HepG2 (cell line): ENCODE results near the gene CD40. TPM values are rescaled to one million over a fixed set of nuclear protein-coding genes. Genes with fewer than 3 reads are reported as not detected.

Experiments
- ATAC-seq: fragments of 200-7000 bp; cut with Tn5 transposase; 3 replicates; pipeline ENCODE4 v1.9.1; 2020; ENCODE audit warnings: mild to moderate bottlenecking, moderate library complexity
- BruUV-seq: library from RNA; stranded (reverse); fragments of 400-500 nt; replicated peaks from 2 replicates; lab custom pipeline; 2021; lab: Mats Ljungman, UMichigan
- CTCF ChIA-PET: fragments of 300-600 bp; formaldehyde crosslinking; extraction: SDS; loops from one replicate; lab custom pipeline; 2021; ENCODE audit warnings: low total read pairs, inconsistent platforms, low intra/inter-chr PET ratio; lab: Yijun Ruan, JAX
- POLR2A ChIA-PET: fragments of 350-600 bp; sonication (Branson Sonifier 250); formaldehyde crosslinking; loops from one replicate; lab custom pipeline; 2020; ENCODE audit warnings: antibody characterized with exemption, inconsistent platforms; lab: Yijun Ruan, JAX
- DNase-seq: peaks from one replicate; pipeline ENCODE4 v3.0.0-alpha.2; 2015; ENCODE audit warnings: low spot score
- FAIRE-seq: peaks from 3 replicates; lab custom pipeline; 2011; peaks lifted over from hg19 to GRCh38; lab: Jason Lieb, UNC
- H2AFZ ChIP-seq: one replicate; pipeline ENCODE4 v1.6.1; 2011; ENCODE audit warnings: low read length, inconsistent platforms
- H3K27ac ChIP-seq: fragments of 300-600 bp; 3 replicates; pipeline ENCODE4 v1.8.0; 2011; ENCODE audit warnings: mixed run types, mild to moderate bottlenecking, mixed read lengths, low read length, inconsistent platforms; ENCODE audit not compliant: insufficient read depth; ENCODE audit errors: extremely low read length
- H3K27me3 ChIP-seq, 2 experiments: fragments of 200-600 bp in 1 of 2; 2 replicates in 1 of 2; 3 replicates in 1 of 2; pipeline versions ENCODE4 v1.6.0 to v1.8.0; 2011; ENCODE audit warnings: low read length in 2 of 2, mild to moderate bottlenecking in 2 of 2, moderate library complexity in 2 of 2, inconsistent platforms in 1 of 2; ENCODE audit not compliant: insufficient read depth in 2 of 2, control insufficient read depth in 1 of 2
- H3K36me3 ChIP-seq, 2 experiments: fragments of 200-600 bp in 1 of 2; replicated peaks in 1 of 2; 2 replicates in 1 of 2; 3 replicates in 1 of 2; pipeline versions ENCODE4 v1.5.1 to v1.8.0; 2011; ENCODE audit warnings: low read length in 2 of 2, inconsistent platforms in 1 of 2; ENCODE audit not compliant: insufficient read depth in 2 of 2, control insufficient read depth in 1 of 2
- H3K4me1 ChIP-seq: 2 replicates; pipeline ENCODE4 v1.5.1; 2012; ENCODE audit warnings: low read length, inconsistent platforms; ENCODE audit not compliant: insufficient read depth
- H3K4me2 ChIP-seq: 2 replicates; pipeline ENCODE4 v1.6.0; 2011; ENCODE audit warnings: low read depth, low read length, inconsistent platforms
- H3K4me3 ChIP-seq, 3 experiments: fragments of 200-600 bp in 1 of 3; sonication (generic), shearing (Covaris generic) in 1 of 3; replicated peaks in 1 of 3; 2 replicates each; pipeline ENCODE4 v1.5.1; 2011 to 2016; ENCODE audit warnings: low read length in 3 of 3, inconsistent platforms in 2 of 3, low read depth in 2 of 3, mild to moderate bottlenecking in 2 of 3, control low read depth in 1 of 3, mixed read lengths in 1 of 3; ENCODE audit not compliant: insufficient read depth in 1 of 3
- H3K79me2 ChIP-seq: one replicate; pipeline ENCODE4 v1.6.1; 2011; ENCODE audit warnings: low read length, inconsistent platforms; ENCODE audit not compliant: insufficient read depth
- H3K9ac ChIP-seq: 2 replicates; pipeline ENCODE4 v1.6.0; 2011; ENCODE audit warnings: mild to moderate bottlenecking, low read depth, low read length, inconsistent platforms; ENCODE audit not compliant: insufficient read depth
- H3K9me3 ChIP-seq: 2 replicates; pipeline ENCODE4 v1.5.1; 2012; ENCODE audit warnings: mild to moderate bottlenecking, low read length
- H4K20me1 ChIP-seq: 2 replicates; pipeline ENCODE4 v1.6.0; 2011; ENCODE audit warnings: inconsistent platforms, mild to moderate bottlenecking, low read length, moderate library complexity; ENCODE audit not compliant: insufficient read depth
- AHR ChIP-seq: IDR thresholded peaks from 2 replicates; pipeline ENCODE4 v1.6.1; 2018; ENCODE audit warnings: missing genetic modification reagents, missing compliant biosample characterization
- ARHGAP35 ChIP-seq: sonication (generic); formaldehyde crosslinking; IDR thresholded peaks from 2 replicates; pipeline ENCODE4 v1.9.0; 2022; ENCODE audit warnings: mild to moderate bottlenecking, inconsistent platforms, moderate library complexity, missing genetic modification reagents, borderline replicate concordance
- BRF2 ChIP-seq: sonication (generic); formaldehyde crosslinking; IDR thresholded peaks from 2 replicates; pipeline ENCODE4 v1.8.1; 2022; ENCODE audit warnings: mild to moderate bottlenecking, missing genetic modification reagents
- FOSL2 ChIP-seq: sonication (generic); formaldehyde crosslinking; IDR thresholded peaks from 2 replicates; pipeline ENCODE4 v1.4.0; 2020; ENCODE audit warnings: missing genetic modification reagents
- FOXJ3 ChIP-seq: sonication (generic); formaldehyde crosslinking; IDR thresholded peaks from 2 replicates; pipeline ENCODE4 v1.4.0; 2020; ENCODE audit warnings: missing genetic modification reagents, mild to moderate bottlenecking, borderline replicate concordance
- NFE2L2 ChIP-seq: fragments of 150-350 bp; IDR thresholded peaks from 2 replicates; pipeline ENCODE4 v1.6.1; 2014; ENCODE audit warnings: low read length
- ZNF225 ChIP-seq: sonication (generic); formaldehyde crosslinking; IDR thresholded peaks from 2 replicates; pipeline ENCODE4 v1.4.0; 2020; ENCODE audit warnings: mild to moderate bottlenecking, missing genetic modification reagents
- ZNF317 ChIP-seq: sonication (generic); formaldehyde crosslinking; IDR thresholded peaks from 2 replicates; pipeline ENCODE4 v1.5.0; 2020; ENCODE audit warnings: mild to moderate bottlenecking, missing genetic modification reagents
- ZNF331 ChIP-seq: sonication (generic); formaldehyde crosslinking; IDR thresholded peaks from 2 replicates; pipeline ENCODE4 v1.4.0; 2020; ENCODE audit warnings: missing genetic modification reagents
- ZNF431 ChIP-seq: sonication (generic); formaldehyde crosslinking; IDR thresholded peaks from 2 replicates; pipeline ENCODE4 v1.9.0; 2022; ENCODE audit warnings: missing genetic modification reagents, low read depth, mild to moderate bottlenecking, borderline replicate concordance
- ZNF512 ChIP-seq: sonication (generic); formaldehyde crosslinking; IDR thresholded peaks from 2 replicates; pipeline ENCODE4 v1.4.0; 2020; ENCODE audit warnings: mild to moderate bottlenecking, missing genetic modification reagents
- ZNF598 ChIP-seq: sonication (generic); formaldehyde crosslinking; IDR thresholded peaks from 2 replicates; pipeline ENCODE4 v1.5.1; 2020; ENCODE audit warnings: mild to moderate bottlenecking, missing genetic modification reagents, borderline replicate concordance
- ZNF772 ChIP-seq: sonication (generic); formaldehyde crosslinking; IDR thresholded peaks from 2 replicates; pipeline ENCODE4 v1.5.0; 2020; ENCODE audit warnings: mild to moderate bottlenecking, missing genetic modification reagents
- ZNF781 ChIP-seq: sonication (generic); formaldehyde crosslinking; IDR thresholded peaks from 2 replicates; pipeline ENCODE4 v1.5.1; 2020; ENCODE audit warnings: borderline replicate concordance, mild to moderate bottlenecking, missing genetic modification reagents; ENCODE audit errors: not compliant biosample characterization
- WGBS: methylation state at CpG from one replicate; pipeline ENCODE4 v1.1.6; 2017; ENCODE audit warnings: low lambda C conversion rate; 5-methylcytosine and 5-hydroxymethylcytosine counted together
- in situ Hi-C: cut with HindIII; loops from 2 replicates; pipeline ENCODE4 v1.10.0; 2017; ENCODE audit warnings: low pct_unique_long_range_greater_than_20kb; ENCODE audit not compliant: extremely low pct_ligation_motif_present
- intact Hi-C: fragments of 100-400 bp; cut with micrococcal nuclease; formaldehyde crosslinking; loops from one replicate; pipeline ENCODE4 v1.10.0; 2022; ENCODE audit not compliant: unreplicated experiment
- polyA plus RNA-seq, 8 experiments: library from polyadenylated mRNA; depleted of rRNA in 3 of 8; stranded (reverse) in 7 of 8; unstranded in 1 of 8; fragments of >200 nt; fragmentation: Illumina TruSeq in 4 of 8; extraction: Trizol in 4 of 8; gene quantifications; 2 replicates each; pipeline versions ENCODE4 v1.2.1 to v1.2.3, GENCODE V29; 2011 to 2016; ENCODE audit warnings: low read depth in 4 of 8, missing spikeins in 1 of 8, mixed read lengths in 1 of 8; ENCODE audit not compliant: insufficient read depth in 1 of 8
- total RNA-seq, 5 experiments: library from RNA; depleted of rRNA; stranded (reverse); fragments of >200 nt; fragmentation: Illumina TruSeq; extraction: Trizol; gene quantifications; 2 replicates each; pipeline ENCODE4 v1.2.3, GENCODE V29; 2016; ENCODE audit warnings: low read depth in 1 of 5

The CD40 gene
- total and polyA plus RNA-seq, 2 of the 13 experiments (the other 11 are each of a cell fraction or from before 2014, with no cell fraction given), result 4.6 to 13.4 TPM

- Histone ChIP-seq H3K4me1 (no peaks in the 10 kb centered on the region), H3K4me3 (no peak overlapping the region), H3K9me3 (no peaks in the 10 kb centered on the region), H3K79me2 (no peaks in the 10 kb centered on the region), H3K9ac (no peak overlapping the region), H3K36me3 (no peaks in the 10 kb centered on the region), H3K27ac (no peak overlapping the region), H3K4me2 (no peak overlapping the region), H4K20me1 (no peaks in the 10 kb centered on the region; the same call in 1 of the 2 replicates), H3K27me3 (peaks cover 5 to 38% of the 10 kb centered on the region in 2 experiments; a peak in 3 of 5 replicates), H2AFZ (no peak overlapping the region)
- DNase-seq (no peak), FAIRE-seq (no peak), ATAC-seq (no peak)
- TF ChIP-seq ZNF431 (CRISPR knock-in tag) (no peak), FOXJ3 (no peak), BRF2 (CRISPR knock-in tag) (no peak), AHR (CRISPR knock-in tag) (no peak), NFE2L2 (no peak), FOSL2 (no peak), ZNF331 (CRISPR knock-in tag) (no peak), ZNF781 (CRISPR knock-in tag) (no peak), ARHGAP35 (no peak), ZNF225 (CRISPR knock-in tag) (no peak), ZNF512 (CRISPR knock-in tag) (no peak), ZNF598 (CRISPR knock-in tag) (no peak), ZNF317 (no peak), ZNF772 (CRISPR knock-in tag) (no peak)
- WGBS, result under 1% methylated on average over 11 of the region's 13 CpGs
- in situ Hi-C loops, result loop anchor here (10.0 kb wide), 1 partner anchor 145 kb away; the partner anchor contains the start of gene SLC12A5
- intact Hi-C loops, result no loop called here
- ChIA-PET POLR2A (no interaction called here), CTCF (no interaction called here)
- BruUV-seq, result no TSS peak
Measured at GRCh38 chr20:46169245-46170171, 51.4 kb downstream of the CD40 start.
